ENCODE data around the gene IL3. TPM values are rescaled to one million over a fixed set of nuclear protein-coding genes. Genes with fewer than 3 reads are reported as not detected.

Gene IL3
- total RNA-seq, 1 donor from 2014 or later: not detected

- Mint-ChIP-seq H3K9me3 (no peaks in the 10 kb centered on the region), H3K36me3 (ENCODE audit: low read depth) (no peaks in the 10 kb centered on the region), H3K4me1 (peaks cover 18% of the 10 kb centered on the region), H3K27me3 (no peaks in the 10 kb centered on the region), H3K4me3 (no peak overlapping the region), H3K27ac (no peak overlapping the region)
- intact Hi-C loops (cut with micrococcal nuclease): no loop called here
- TF ChIP-seq, protein P1, sequence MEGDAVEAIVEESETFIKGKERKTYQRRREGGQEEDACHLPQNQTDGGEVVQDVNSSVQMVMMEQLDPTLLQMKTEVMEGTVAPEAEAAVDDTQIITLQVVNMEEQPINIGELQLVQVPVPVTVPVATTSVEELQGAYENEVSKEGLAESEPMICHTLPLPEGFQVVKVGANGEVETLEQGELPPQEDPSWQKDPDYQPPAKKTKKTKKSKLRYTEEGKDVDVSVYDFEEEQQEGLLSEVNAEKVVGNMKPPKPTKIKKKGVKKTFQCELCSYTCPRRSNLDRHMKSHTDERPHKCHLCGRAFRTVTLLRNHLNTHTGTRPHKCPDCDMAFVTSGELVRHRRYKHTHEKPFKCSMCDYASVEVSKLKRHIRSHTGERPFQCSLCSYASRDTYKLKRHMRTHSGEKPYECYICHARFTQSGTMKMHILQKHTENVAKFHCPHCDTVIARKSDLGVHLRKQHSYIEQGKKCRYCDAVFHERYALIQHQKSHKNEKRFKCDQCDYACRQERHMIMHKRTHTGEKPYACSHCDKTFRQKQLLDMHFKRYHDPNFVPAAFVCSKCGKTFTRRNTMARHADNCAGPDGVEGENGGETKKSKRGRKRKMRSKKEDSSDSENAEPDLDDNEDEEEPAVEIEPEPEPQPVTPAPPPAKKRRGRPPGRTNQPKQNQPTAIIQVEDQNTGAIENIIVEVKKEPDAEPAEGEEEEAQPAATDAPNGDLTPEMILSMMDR (IDR thresholded peaks at IDR 0.05): no peak
- ChIA-PET CTCF (no interaction called here), POLR2A (no interaction called here)
- ATAC-seq (ENCODE audit: low read depth): peak; percentile 43
- DNase-seq: no peak
These were observed 29.7 kb downstream of the IL3 start for GRCh38 chr5:132090107-132090506.

GRCh38 chr5:132093271-132093670, 32.8 kb downstream of the IL3 start:
- DNase-seq: no peak
- H3K27ac Mint-ChIP-seq: no peak overlapping the region
- TF ChIP-seq, protein P1 (IDR thresholded peaks at IDR 0.05): no peak
- intact Hi-C loops (cut with micrococcal nuclease): loop anchor here (1.0 kb wide), 1 partner anchor 10 kb away; no protein-coding TSS in a partner anchor
- POLR2A ChIA-PET: no interaction called here
- H3K4me3 Mint-ChIP-seq: no peak overlapping the region
- CTCF ChIA-PET: interaction anchor here (0.9 to 1.3 kb wide), 2 partner anchors 10 to 28 kb away, joined by 3 to 4 read pairs; no protein-coding TSS in a partner anchor
- ATAC-seq (ENCODE audit: low read depth): no peak
- peaks cover 44% of the 10 kb centered on the region for H3K4me1 Mint-ChIP-seq
- no peaks in the 10 kb centered on the region for H3K27me3 Mint-ChIP-seq
- no peaks in the 10 kb centered on the region for H3K36me3 Mint-ChIP-seq (ENCODE audit: low read depth)
- H3K9me3 Mint-ChIP-seq: no peaks in the 10 kb centered on the region

- H3K27ac Mint-ChIP-seq: peak overlapping the region; percentile 84
- H3K36me3 Mint-ChIP-seq (ENCODE audit: low read depth): no peaks in the 10 kb centered on the region
These were observed 34.1 kb downstream of the IL3 start for GRCh38 chr5:132094393-132095076.

DNA sequence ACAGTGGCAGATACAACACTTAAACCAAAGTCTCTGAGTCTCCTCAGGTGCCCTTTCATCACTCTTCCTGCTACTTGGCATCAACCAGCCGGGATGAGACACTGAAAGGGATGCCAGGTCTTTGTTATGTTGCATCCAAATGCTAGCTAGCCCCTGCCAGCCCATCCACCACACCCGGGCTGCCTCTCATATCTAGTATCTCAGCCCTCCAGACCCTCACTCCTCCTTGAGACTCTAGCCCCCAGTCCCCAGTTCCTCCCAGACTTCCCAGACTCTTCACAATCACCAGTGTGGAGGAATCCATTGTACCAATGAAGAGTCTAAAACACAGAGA, 34.6 kb downstream of the IL3 start:
- H3K4me3 Mint-ChIP-seq: peak overlapping the region; percentile 51
- no peaks in the 10 kb centered on the region for H3K36me3 Mint-ChIP-seq (ENCODE audit: low read depth)
- no peaks in the 10 kb centered on the region for H3K9me3 Mint-ChIP-seq
- TF ChIP-seq, protein P1 (IDR thresholded peaks at IDR 0.05): no peak
- ATAC-seq (ENCODE audit: low read depth): no peak
- intact Hi-C loops (cut with micrococcal nuclease): loop anchor here (2.0 kb wide), 1 partner anchor 192 kb away; no protein-coding TSS in a partner anchor
- DNase-seq: no peak
- no peaks in the 10 kb centered on the region for H3K27me3 Mint-ChIP-seq
- ChIA-PET CTCF (interaction anchor here (0.6 to 1.8 kb wide), 2 partner anchors 23 to 82 kb away, joined by 3 to 6 read pairs; no protein-coding TSS in a partner anchor), POLR2A (interaction anchor here (0.8 kb wide), 1 partner anchor 8 kb away, joined by 3 read pairs; no protein-coding TSS in a partner anchor)
- peak overlapping the region; percentile 84 for H3K27ac Mint-ChIP-seq
- H3K4me1 Mint-ChIP-seq: peaks cover 60% of the 10 kb centered on the region

More at GRCh38 chr5:132094393-132095076, 34.1 kb downstream of the IL3 start:
- Mint-ChIP-seq H3K27me3 (no peaks in the 10 kb centered on the region), H3K4me1 (peaks cover 57% of the 10 kb centered on the region), H3K9me3 (no peaks in the 10 kb centered on the region), H3K4me3 (no peak overlapping the region)
- CTCF ChIA-PET: interaction anchor here (0.6 to 1.8 kb wide), 2 partner anchors 22 to 82 kb away, joined by 3 to 6 read pairs; no protein-coding TSS in a partner anchor
- TF ChIP-seq, protein P1 (IDR thresholded peaks at IDR 0.05): no peak
- intact Hi-C loops (cut with micrococcal nuclease): loop anchor here (2.0 kb wide), 1 partner anchor 192 kb away; no protein-coding TSS in a partner anchor
- POLR2A ChIA-PET: interaction anchor here (0.8 kb wide), 1 partner anchor 9 kb away, joined by 3 read pairs; no protein-coding TSS in a partner anchor
- ATAC-seq (ENCODE audit: low read depth) (peak; percentile 19), DNase-seq (no peak)

- POLR2A ChIA-PET: interaction anchor here (0.6 to 0.8 kb wide), 2 partner anchors 8 to 401 kb away, joined by 3 to 4 read pairs; no protein-coding TSS in a partner anchor
- H3K27me3 Mint-ChIP-seq: no peaks in the 10 kb centered on the region
- no peaks in the 10 kb centered on the region for H3K9me3 Mint-ChIP-seq
- H3K4me3 Mint-ChIP-seq: peak overlapping the region; percentile 51
- CTCF ChIA-PET: interaction anchor here (0.6 to 1.8 kb wide), 3 partner anchors 23 to 81 kb away, joined by 3 to 6 read pairs (median 3); no protein-coding TSS in a partner anchor
- TF ChIP-seq, protein P1 (IDR thresholded peaks at IDR 0.05): no peak
- no peaks in the 10 kb centered on the region for H3K36me3 Mint-ChIP-seq (ENCODE audit: low read depth)
- peak; percentile 34 for ATAC-seq (ENCODE audit: low read depth)
- peak overlapping the region; percentile 84 for H3K27ac Mint-ChIP-seq
- peaks cover 63% of the 10 kb centered on the region for H3K4me1 Mint-ChIP-seq
- intact Hi-C loops (cut with micrococcal nuclease): loop anchor here (2.0 kb wide), 1 partner anchor 191 kb away; no protein-coding TSS in a partner anchor
- DNase-seq: no peak
These were observed 35.0 kb downstream of the IL3 start for GRCh38 chr5:132095424-132095972.

Measured in activated B cell treated with CpG ODN at 0.5 μM for 24 hours (primary cell).